ENCODE measurements around the gene GAB1. TPM values are rescaled to one million over a fixed set of nuclear protein-coding genes. Genes with fewer than 3 reads are reported as not detected.

Gene GAB1
- total RNA-seq, 1 experiment from 2014 or later = 15.3 TPM

GRCh38 chr4:143300860-143301259 lies 35.8 kb upstream of the GAB1 start:
- Mint-ChIP-seq H3K27me3 (ENCODE audit: low read depth) (no peaks in the 10 kb centered on the region), H3K4me1 (peaks cover 6% of the 10 kb centered on the region in 2 experiments), H3K9me3 (no peaks in the 10 kb centered on the region), H3K4me3 (no peak overlapping the region), H3K27ac (no peak overlapping the region), H3K36me3 (ENCODE audit: insufficient read depth in 1 of 3, low read depth in 3 of 3) (no peaks in the 10 kb centered on the region)
- TF ChIP-seq, protein P1, sequence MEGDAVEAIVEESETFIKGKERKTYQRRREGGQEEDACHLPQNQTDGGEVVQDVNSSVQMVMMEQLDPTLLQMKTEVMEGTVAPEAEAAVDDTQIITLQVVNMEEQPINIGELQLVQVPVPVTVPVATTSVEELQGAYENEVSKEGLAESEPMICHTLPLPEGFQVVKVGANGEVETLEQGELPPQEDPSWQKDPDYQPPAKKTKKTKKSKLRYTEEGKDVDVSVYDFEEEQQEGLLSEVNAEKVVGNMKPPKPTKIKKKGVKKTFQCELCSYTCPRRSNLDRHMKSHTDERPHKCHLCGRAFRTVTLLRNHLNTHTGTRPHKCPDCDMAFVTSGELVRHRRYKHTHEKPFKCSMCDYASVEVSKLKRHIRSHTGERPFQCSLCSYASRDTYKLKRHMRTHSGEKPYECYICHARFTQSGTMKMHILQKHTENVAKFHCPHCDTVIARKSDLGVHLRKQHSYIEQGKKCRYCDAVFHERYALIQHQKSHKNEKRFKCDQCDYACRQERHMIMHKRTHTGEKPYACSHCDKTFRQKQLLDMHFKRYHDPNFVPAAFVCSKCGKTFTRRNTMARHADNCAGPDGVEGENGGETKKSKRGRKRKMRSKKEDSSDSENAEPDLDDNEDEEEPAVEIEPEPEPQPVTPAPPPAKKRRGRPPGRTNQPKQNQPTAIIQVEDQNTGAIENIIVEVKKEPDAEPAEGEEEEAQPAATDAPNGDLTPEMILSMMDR (conservative IDR thresholded peaks at IDR 0.05) = no peak
- Histone ChIP-seq H3K14ac (ENCODE audit: insufficient read depth, low read length) (no peak overlapping the region), H3K4ac (ENCODE audit: low read depth, low read length) (no peak overlapping the region), H2BK20ac (ENCODE audit: low read depth, low read length, poor library complexity, severe bottlenecking) (no peak overlapping the region), H3K27me3 (ENCODE audit: insufficient read depth, low read length) (no peaks in the 10 kb centered on the region), H4K20me1 (ENCODE audit: control insufficient read depth, insufficient read depth, insufficient read length) (no peaks in the 10 kb centered on the region), H3K79me1 (ENCODE audit: insufficient read depth, low read depth, low read length, poor library complexity, severe bottlenecking) (no peaks in the 10 kb centered on the region), H2BK15ac (ENCODE audit: low read depth, low read length) (no peak overlapping the region), H2AK5ac (ENCODE audit: insufficient read length, low read length) (no peak overlapping the region), H4K91ac (ENCODE audit: insufficient read length, low read depth, low read length) (no peak overlapping the region), H3K4me1 (ENCODE audit: insufficient read depth, low read length) (no peaks in the 10 kb centered on the region; the same call in 1 of the 2 replicates), H3K79me2 (ENCODE audit: insufficient read depth, low read length) (no peaks in the 10 kb centered on the region), H2BK120ac (ENCODE audit: low read depth, low read length, poor library complexity, severe bottlenecking) (no peak overlapping the region), H2BK5ac (ENCODE audit: insufficient read length, low read length) (no peak overlapping the region), H3K18ac (ENCODE audit: insufficient read length, low read depth, low read length) (no peak overlapping the region), H4K8ac (replicated peaks; ENCODE audit: insufficient read length, low read depth, low read length) (no peak overlapping the region), H2BK12ac (ENCODE audit: insufficient read length, low read depth, low read length) (no peak overlapping the region), H3T11ph (ENCODE audit: low read length) (no peak overlapping the region), H4K5ac (ENCODE audit: insufficient read length, low read depth, low read length) (no peak overlapping the region), H3K27ac (ENCODE audit: insufficient read length, low read depth, low read length) (no peak overlapping the region), H3K23ac (ENCODE audit: insufficient read length, low read depth, low read length) (no peak overlapping the region), H2AFZ (ENCODE audit: low read length) (no peak overlapping the region), H3K9me3 (ENCODE audit: control insufficient read depth, low read depth, low read length) (no peaks in the 10 kb centered on the region), H3K56ac (ENCODE audit: insufficient read length, low read depth, low read length) (no peak overlapping the region), H3K4me2 (ENCODE audit: insufficient read depth, insufficient read length, low read length) (no peak overlapping the region), H3K9ac (ENCODE audit: extremely low read depth, insufficient read length, low read length) (no peak overlapping the region), H3K23me2 (ENCODE audit: insufficient read length, low read depth, low read length, poor library complexity, severe bottlenecking) (no peaks in the 10 kb centered on the region)
- DNase-seq = no peak
- WGBS (ENCODE audit: extremely low coverage, insufficient read length, low lambda C conversion rate) = no CpG with 5 or more reads among the region's 2 CpGs
